ENCODE results near the gene GOLGA8O. TPM values are rescaled to one million over a fixed set of nuclear protein-coding genes. Genes with fewer than 3 reads are reported as not detected.
A peak's percentile ranks its signal among the peaks of the same experiment; 100 is the strongest.
"Not testable (repeated sequence)": the region's sequence is repeated elsewhere in the genome, so short reads cannot be mapped to it uniquely, and the experiment has no call there.

Gene GOLGA8O
- total RNA-seq, 4 donors from 2014 or later, result 0.19 TPM; not detected in 3

- H3K9me3 ChIP-seq; H3K27me3 ChIP-seq; DNase-seq; H3K36me3 ChIP-seq; intact Hi-C loops (cut with DNase I); H3K27ac ChIP-seq; H3K4me1 ChIP-seq; H3K4me3 ChIP-seq: not testable (repeated sequence)
- peak in 1 of 6 experiments; percentile 13 for TF ChIP-seq CTCF (IDR thresholded peaks at IDR 0.05)
- 0% methylated on average over 2 of the region's 3 CpGs for WGBS, 2 donors
These were observed 47.5 kb downstream of the GOLGA8O start for GRCh38 chr15:32407903-32408302.

GRCh38 chr15:32403192-32403591 is 52.2 kb downstream of the GOLGA8O start, which contains the start of gene GOLGA8K:
Gene GOLGA8K (minus strand): TSS chr15:32403292. CDS start chr15:32403194, 98 bp downstream.
- H3K4me1 ChIP-seq, result not testable (repeated sequence)
- no CpG with 5 or more reads among the region's 8 CpGs for WGBS, 2 donors

DNA sequence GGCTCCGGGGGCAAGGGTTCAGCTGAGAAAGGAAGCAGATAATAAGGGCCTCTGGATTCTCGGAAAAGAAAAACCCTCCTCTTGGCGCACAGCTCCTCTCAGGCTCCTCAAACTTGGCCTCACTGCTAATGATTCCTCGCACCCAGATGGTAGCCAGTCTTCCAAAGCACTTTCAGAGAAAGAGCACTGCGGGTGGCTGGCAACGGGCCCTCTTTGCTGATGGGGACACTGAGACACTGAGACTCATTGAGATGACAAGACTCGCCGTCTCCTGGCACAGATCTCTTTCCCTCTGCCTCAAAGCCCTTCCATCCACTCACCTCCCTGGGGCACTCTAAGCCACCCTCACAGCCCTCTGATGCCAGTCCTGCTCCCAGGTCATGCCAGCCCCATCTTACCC is 58.9 kb downstream of the GOLGA8O start:
- H3K4me1 ChIP-seq; H3K9me3 ChIP-seq; intact Hi-C loops (cut with DNase I); H3K27ac ChIP-seq; H3K4me3 ChIP-seq; H3K27me3 ChIP-seq; H3K36me3 ChIP-seq; DNase-seq: not testable (repeated sequence)
- no CpG with 5 or more reads among the region's 8 CpGs for WGBS, 2 donors

More at GRCh38 chr15:32403192-32403591, 52.2 kb downstream of the GOLGA8O start, which contains the start of gene GOLGA8K:
- H3K27ac ChIP-seq; intact Hi-C loops (cut with DNase I); H3K9me3 ChIP-seq; H3K27me3 ChIP-seq; DNase-seq; H3K36me3 ChIP-seq; H3K4me3 ChIP-seq: not testable (repeated sequence)

Small RNA genes lying within 50 kb of the gene (small RNA-seq; reads per million reads assigned to genes)
- 0 reads per million in 4 donors for gene AC135983.5
- gene RF00096, result 0 reads per million in 4 donors
- 0 reads per million in 4 donors for gene RN7SL539P

Other genes with a start within 250 kb of the GOLGA8O start
- gene GOLGA8K, start 52.3 kb downstream of the GOLGA8O start, total RNA-seq, result under 1 TPM in 1 of 4 donors, not detected in 3; 0.57 TPM
- gene GOLGA8N, start 137.8 kb upstream of the GOLGA8O start, total RNA-seq, result 1 to 10 TPM; 2.1 to 6.5 (median 2.9) TPM
- 10 to 100 TPM in 2 of 4 donors, 1 to 10 TPM in 2; 4.7 to 17.4 (median 8.1) TPM for gene ARHGAP11A, start 159.9 kb upstream of the GOLGA8O start, total RNA-seq
- gene SCG5, start 186.1 kb upstream of the GOLGA8O start, total RNA-seq, result 1 to 10 TPM in 1 of 4 donors, not detected in 3; 1.1 TPM